GM12878 (cell line): Measurements from ENCODE around the gene WHAMM. TPM values are rescaled to one million over a fixed set of nuclear protein-coding genes. Genes with fewer than 3 reads are reported as not detected.

ENCODE experiments used
- CBFB ChIP-seq: IDR thresholded peaks from 2 replicates; pipeline ENCODE4 v1.6.1; 2016; ENCODE audit warnings: antibody characterized with exemption, low read depth
- ETV6 ChIP-seq, 2 experiments: fragments of 450-650 bp in 1 of 2; IDR thresholded peaks in 1 of 2; conservative IDR thresholded peaks in 1 of 2; 2 replicates each; pipeline ENCODE4 v1.6.1; 2014; ENCODE audit warnings: antibody characterized with exemption in 1 of 2, borderline replicate concordance in 1 of 2, low read depth in 1 of 2, mild to moderate bottlenecking in 1 of 2, moderate library complexity in 1 of 2
- HDAC2 ChIP-seq: fragments of 200-600 bp; sonication (generic); IDR thresholded peaks from 2 replicates; pipeline ENCODE4 v1.6.1; 2017
- POLR2A ChIP-seq: IDR thresholded peaks from 2 replicates; pipeline ENCODE4 v1.6.1; 2011; ENCODE audit warnings: low read depth, mild to moderate bottlenecking, low read length
- POLR2AphosphoS2 ChIP-seq: IDR thresholded peaks from 2 replicates; pipeline ENCODE4 v1.6.1; 2011; ENCODE audit warnings: low read depth, mild to moderate bottlenecking, low read length, improper control_type of control experiment, moderate library complexity
- REST ChIP-seq: IDR thresholded peaks from 2 replicates; pipeline ENCODE4 v1.6.1; 2012; ENCODE audit warnings: mild to moderate bottlenecking, low read depth, low read length
- SKIL ChIP-seq: fragments of 450-650 bp; IDR thresholded peaks from 2 replicates; pipeline ENCODE4 v1.6.1; 2017; ENCODE audit warnings: mild to moderate bottlenecking, low read depth, inconsistent platforms; ENCODE audit not compliant: poor library complexity, severe bottlenecking
- TARDBP ChIP-seq: IDR thresholded peaks from 2 replicates; pipeline ENCODE4 v1.6.1; 2016; ENCODE audit warnings: borderline replicate concordance
- USF2 ChIP-seq: IDR thresholded peaks from 2 replicates; pipeline ENCODE4 v1.6.1; 2011; ENCODE audit warnings: low read depth, low read length, improper control_type of control experiment, borderline replicate concordance
- ZBTB4 ChIP-seq: fragments of 450-650 bp; formaldehyde crosslinking; IDR thresholded peaks from 2 replicates; pipeline ENCODE4 v1.4.0; 2022; ENCODE audit warnings: mild to moderate bottlenecking, moderate library complexity
- ZNF217 ChIP-seq: fragments of 450-650 bp; IDR thresholded peaks from 2 replicates; pipeline ENCODE4 v1.6.1; 2017; ENCODE audit warnings: antibody characterized with exemption, mild to moderate bottlenecking
- polyA plus RNA-seq, 11 experiments: library from polyadenylated mRNA; depleted of rRNA in 4 of 11; unstranded in 6 of 11; stranded (reverse) in 5 of 11; fragments of >200 nt; fragmentation: Nextera tagmentation in 4 of 11; fragmentation: Illumina TruSeq in 1 of 11; extraction: Ambion mirVana in 4 of 11; extraction: Trizol in 1 of 11; gene quantifications; 1 replicate in 1 of 11; 2 replicates in 10 of 11; pipeline versions ENCODE4 v1.2.1 to v1.2.3, GENCODE V29; 2011 to 2016; ENCODE audit warnings: inconsistent platforms in 2 of 11, missing spikeins in 2 of 11, low read depth in 1 of 11
- total RNA-seq, 4 experiments: library from RNA; depleted of rRNA in 3 of 4; stranded (reverse); fragments of >200 nt in 3 of 4; fragmentation: Illumina TruSeq in 1 of 4; extraction: Trizol in 1 of 4; gene quantifications; 2 replicates each; pipeline versions ENCODE4 v1.2.1 to v1.2.3, GENCODE V29; 2013 to 2021
- TF ChIP-seq, protein P1 (sequence below): fragments of 450-650 bp; IDR thresholded peaks from 2 replicates; pipeline ENCODE4 v1.6.1; 2018; ENCODE audit warnings: borderline replicate concordance, mild to moderate bottlenecking; ENCODE audit not compliant: partially characterized antibody

The WHAMM gene
- total and polyA plus RNA-seq, 10 of the 15 experiments (the other 5 are each of a cell fraction or from before 2014, with no cell fraction given): 0.87 to 6.7 (median 2.5) TPM

GRCh38 chr15:82832601-82833361 lies 23.4 kb downstream of the WHAMM start (continued):
- TF ChIP-seq, protein P1, sequence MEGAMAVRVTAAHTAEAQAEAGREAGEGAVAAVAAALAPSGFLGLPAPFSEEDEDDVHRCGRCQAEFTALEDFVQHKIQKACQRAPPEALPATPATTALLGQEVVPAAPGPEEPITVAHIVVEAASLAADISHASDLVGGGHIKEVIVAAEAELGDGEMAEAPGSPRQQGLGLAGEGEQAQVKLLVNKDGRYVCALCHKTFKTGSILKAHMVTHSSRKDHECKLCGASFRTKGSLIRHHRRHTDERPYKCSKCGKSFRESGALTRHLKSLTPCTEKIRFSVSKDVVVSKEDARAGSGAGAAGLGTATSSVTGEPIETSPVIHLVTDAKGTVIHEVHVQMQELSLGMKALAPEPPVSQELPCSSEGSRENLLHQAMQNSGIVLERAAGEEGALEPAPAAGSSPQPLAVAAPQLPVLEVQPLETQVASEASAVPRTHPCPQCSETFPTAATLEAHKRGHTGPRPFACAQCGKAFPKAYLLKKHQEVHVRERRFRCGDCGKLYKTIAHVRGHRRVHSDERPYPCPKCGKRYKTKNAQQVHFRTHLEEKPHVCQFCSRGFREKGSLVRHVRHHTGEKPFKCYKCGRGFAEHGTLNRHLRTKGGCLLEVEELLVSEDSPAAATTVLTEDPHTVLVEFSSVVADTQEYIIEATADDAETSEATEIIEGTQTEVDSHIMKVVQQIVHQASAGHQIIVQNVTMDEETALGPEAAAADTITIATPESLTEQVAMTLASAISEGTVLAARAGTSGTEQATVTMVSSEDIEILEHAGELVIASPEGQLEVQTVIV: no peak
- TF ChIP-seq HDAC2: no peak
- peak; percentile 81 for TF ChIP-seq SKIL
- TF ChIP-seq REST: 0 out of 2 replicates have a peak, but pooled peaks have one; percentile 19
- TF ChIP-seq ZBTB4 (CRISPR knock-in tag): no peak
- peak; percentile 97 for TF ChIP-seq ZNF217
- TF ChIP-seq USF2: no peak
- no peak for TF ChIP-seq POLR2A
- TF ChIP-seq CBFB: peak; percentile 12; the same call in 1 of the 2 replicates
- 0 out of 2 replicates have a peak, but pooled peaks have one; percentile 4 for TF ChIP-seq POLR2AphosphoS2
- peak in 1 of 2 experiments; percentile 30; a peak in 1 of 4 replicates for TF ChIP-seq ETV6 (conservative IDR thresholded peaks at IDR 0.05 in 1 of 2, IDR thresholded peaks at IDR 0.05 in 1 of 2; ENCODE audit: borderline replicate concordance in 1 of 2, low read depth in 1 of 2)
- no peak for TF ChIP-seq TARDBP
